GM21576 (cell line): ENCODE results near the gene CYTH1.
"Not testable (repeated sequence)": the region's sequence is repeated elsewhere in the genome, so short reads cannot be mapped to it uniquely, and the experiment has no call there.

Experiments used
- ATAC-seq: cut with Tn5 transposase; IDR thresholded peaks from one replicate; pipeline ENCODE4 v1.9.1; 2021; ENCODE audit warnings: mild to moderate bottlenecking, moderate library complexity; ENCODE audit not compliant: unreplicated experiment

Gene CYTH1

GRCh38 chr17:78765821-78766220 is 16.3 kb downstream of the CYTH1 start:
- ATAC-seq, result no peak

GRCh38 chr17:78764871-78765270 is 17.2 kb downstream of the CYTH1 start:
- no peak for ATAC-seq

GRCh38 chr17:78763561-78763960 is 18.5 kb downstream of the CYTH1 start:
- no peak for ATAC-seq

- no peak for ATAC-seq
Observed at GRCh38 chr17:78761789-78762406, 20.2 kb downstream of the CYTH1 start.

- no peak for ATAC-seq
Observed at GRCh38 chr17:78759969-78760352, 22.1 kb downstream of the CYTH1 start.

- ATAC-seq, result peak; percentile 74
Observed at GRCh38 chr17:78759203-78759968, 22.7 kb downstream of the CYTH1 start.

- no peak for ATAC-seq
Observed at GRCh38 chr17:78753316-78754250, 28.5 kb downstream of the CYTH1 start.

GRCh38 chr17:78751447-78752161 is 30.5 kb downstream of the CYTH1 start:
- ATAC-seq, result no peak

GRCh38 chr17:78751000-78751399 is 31.1 kb downstream of the CYTH1 start:
- ATAC-seq, result not testable (repeated sequence)

GRCh38 chr17:78748730-78749317 is 33.2 kb downstream of the CYTH1 start:
- ATAC-seq, result peak; percentile 47

- ATAC-seq, result no peak
Observed at GRCh38 chr17:78748048-78748729, 33.9 kb downstream of the CYTH1 start.

GRCh38 chr17:78747488-78747887 is 34.6 kb downstream of the CYTH1 start:
- no peak for ATAC-seq

GRCh38 chr17:78746949-78747269 is 35.2 kb downstream of the CYTH1 start:
- no peak for ATAC-seq

GRCh38 chr17:78746263-78746948 is 35.7 kb downstream of the CYTH1 start:
- no peak for ATAC-seq

- ATAC-seq, result no peak
Observed at GRCh38 chr17:78745407-78746088, 36.5 kb downstream of the CYTH1 start.

- ATAC-seq, result no peak
Observed at GRCh38 chr17:78742901-78743300, 39.2 kb downstream of the CYTH1 start.

GRCh38 chr17:78741644-78742284 is 40.3 kb downstream of the CYTH1 start:
- ATAC-seq, result no peak

- no peak for ATAC-seq
Observed at GRCh38 chr17:78739331-78739931, 42.6 kb downstream of the CYTH1 start.
